ENCODE data around the gene KDM2A.

DNA sequence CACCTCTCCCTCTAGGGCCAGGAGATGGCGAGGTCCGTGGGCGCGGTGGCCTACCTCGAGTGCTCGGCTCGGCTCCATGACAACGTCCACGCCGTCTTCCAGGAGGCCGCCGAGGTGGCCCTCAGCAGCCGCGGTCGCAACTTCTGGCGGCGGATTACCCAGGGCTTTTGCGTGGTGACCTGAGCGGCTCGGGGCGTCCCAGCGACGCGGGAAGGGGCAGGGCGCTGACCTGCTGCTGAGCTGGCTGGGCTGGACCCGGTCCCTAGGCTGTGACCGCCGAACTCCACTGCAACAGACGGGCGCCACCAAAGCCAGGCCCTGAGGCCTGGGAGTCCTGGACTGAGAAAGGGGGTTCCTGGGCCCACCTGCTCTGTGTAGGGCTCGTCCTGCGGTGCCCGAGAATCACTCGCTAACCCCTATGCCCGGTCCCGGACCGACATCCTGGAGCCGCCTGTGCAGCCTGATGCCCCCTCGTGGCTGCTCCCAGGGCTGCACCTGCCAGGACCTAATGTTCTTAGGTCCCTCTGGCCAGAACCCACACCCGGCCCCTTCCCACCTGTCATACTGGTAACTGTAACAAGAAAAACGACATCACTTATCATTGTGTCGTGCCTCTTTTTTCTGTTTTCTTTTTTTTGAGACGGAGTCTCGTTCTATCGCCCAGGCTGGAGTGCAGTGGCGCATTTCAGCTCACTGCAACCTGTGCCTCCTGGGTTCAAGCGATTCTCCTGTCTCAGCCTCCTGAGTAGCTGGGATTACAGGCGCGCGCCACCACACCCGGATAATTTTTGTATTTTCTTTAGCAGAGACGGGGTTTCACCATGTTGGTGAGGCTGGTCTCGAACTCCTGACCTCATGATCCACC is 47.4 kb upstream of the KDM2A start:
- TF ChIP-seq POLR2A (IDR thresholded peaks at IDR 0.05) (no peak), CTCF (IDR thresholded peaks at IDR 0.05) (peak; percentile 88 to 98 (median 95))
